ENCODE measurements around the gene TMEM132C.
"Not testable (repeated sequence)": the region's sequence is repeated elsewhere in the genome, so short reads cannot be mapped to it uniquely, and the experiment has no call there.

Gene TMEM132C

GRCh38 chr12:128571906-128572810 is 305.2 kb downstream of the TMEM132C start:
- DNase-seq: no peak

GRCh38 chr12:128573907-128574306 is 306.9 kb downstream of the TMEM132C start:
- no peak for DNase-seq

- DNase-seq: no peak
These were observed 311.1 kb downstream of the TMEM132C start for GRCh38 chr12:128578045-128578444.

GRCh38 chr12:128581321-128581761 is 314.4 kb downstream of the TMEM132C start:
- DNase-seq: no peak

- DNase-seq: no peak
These were observed 316.5 kb downstream of the TMEM132C start for GRCh38 chr12:128583453-128583852.

- no peak for DNase-seq
These were observed 319.6 kb downstream of the TMEM132C start for GRCh38 chr12:128586451-128587029.

- no peak for DNase-seq
These were observed 320.9 kb downstream of the TMEM132C start for GRCh38 chr12:128587918-128588317.

- no peak for DNase-seq
These were observed 325.3 kb downstream of the TMEM132C start for GRCh38 chr12:128592220-128592744.

- DNase-seq: no peak
These were observed 327.6 kb downstream of the TMEM132C start for GRCh38 chr12:128594521-128594920.

- no peak for DNase-seq
These were observed 328.6 kb downstream of the TMEM132C start for GRCh38 chr12:128595609-128596008.

GRCh38 chr12:128600886-128601285 is 333.9 kb downstream of the TMEM132C start:
- no peak for DNase-seq

GRCh38 chr12:128603573-128604115 is 336.7 kb downstream of the TMEM132C start:
- no peak for DNase-seq

- DNase-seq: not testable (repeated sequence)
These were observed 337.2 kb downstream of the TMEM132C start for GRCh38 chr12:128604219-128604618.

GRCh38 chr12:128606051-128606450 is 339.1 kb downstream of the TMEM132C start:
- no peak for DNase-seq

- no peak for DNase-seq
These were observed 339.6 kb downstream of the TMEM132C start for GRCh38 chr12:128606538-128606937.

GRCh38 chr12:128606970-128607369 is 340.0 kb downstream of the TMEM132C start:
- DNase-seq: no peak

- DNase-seq: no peak
These were observed 340.7 kb downstream of the TMEM132C start for GRCh38 chr12:128607641-128608040.

- no peak for DNase-seq
These were observed 342.9 kb downstream of the TMEM132C start for GRCh38 chr12:128609861-128610260.

- no peak for DNase-seq
These were observed 344.8 kb downstream of the TMEM132C start for GRCh38 chr12:128611736-128612135.

- DNase-seq: no peak
These were observed 345.3 kb downstream of the TMEM132C start for GRCh38 chr12:128612150-128612850.

GRCh38 chr12:128613837-128614590 is 347.0 kb downstream of the TMEM132C start:
- DNase-seq: no peak

- DNase-seq: no peak
These were observed 350.4 kb downstream of the TMEM132C start for GRCh38 chr12:128617304-128617833.

Data from activated CD4-positive, alpha-beta T cell treated with anti-CD3 and anti-CD28 coated beads, Interleukin-2, amount 50 U/mL, for 48 hours (primary cell).